Mesothelial cell of epicardium (in vitro differentiated cells): Measurements from ENCODE around the gene UGT1A1. TPM values are rescaled to one million over a fixed set of nuclear protein-coding genes. Genes with fewer than 3 reads are reported as not detected.
A peak's percentile ranks its signal among the peaks of the same experiment; 100 is the strongest.

Experiments
- DNase-seq, 2 experiments: peaks; one replicate each; pipeline ENCODE4 v3.0.0; 2021; ENCODE audit warnings: low spot score in 2 of 2; ENCODE audit not compliant: unreplicated experiment in 2 of 2
- H3K27ac Mint-ChIP-seq: 2 replicates; pipeline ENCODE4 v1.8.0; 2021; ENCODE audit warnings: mixed read lengths
- H3K27me3 Mint-ChIP-seq: 2 replicates; pipeline ENCODE4 v1.8.0; 2021; ENCODE audit warnings: low read depth, mixed read lengths
- H3K36me3 Mint-ChIP-seq: 2 replicates; pipeline ENCODE4 v1.8.0; 2021; ENCODE audit warnings: mixed read lengths
- H3K4me1 Mint-ChIP-seq: 2 replicates; pipeline ENCODE4 v1.8.0; 2021; ENCODE audit warnings: mixed read lengths
- H3K4me3 Mint-ChIP-seq: 2 replicates; pipeline ENCODE4 v1.8.0; 2021; ENCODE audit warnings: mild to moderate bottlenecking, moderate library complexity, mixed read lengths
- H3K9me3 Mint-ChIP-seq: 2 replicates; pipeline ENCODE4 v1.8.0; 2021; ENCODE audit warnings: mixed read lengths
- CTCF ChIP-seq: fragments of 200-600 bp; sonication (generic); IDR thresholded peaks from one replicate; pipeline ENCODE4 v1.5.0; 2021; ENCODE audit warnings: antibody characterized with exemption; ENCODE audit not compliant: unreplicated experiment
- total RNA-seq: library from RNA; stranded (reverse); gene quantifications from 3 replicates; pipeline ENCODE4 v1.2.1, GENCODE V29; 2021

The UGT1A1 gene
- total RNA-seq, 1 donor from 2014 or later, result not detected

- peak; percentile 7 to 30 for DNase-seq
- no peak for TF ChIP-seq CTCF
- peaks cover 31% of the 10 kb centered on the region for H3K27me3 Mint-ChIP-seq
- no peak overlapping the region for H3K27ac Mint-ChIP-seq
- H3K9me3 Mint-ChIP-seq, result peaks cover 15% of the 10 kb centered on the region
- H3K36me3 Mint-ChIP-seq, result peaks cover 3% of the 10 kb centered on the region
- H3K4me1 Mint-ChIP-seq, result peaks cover 10% of the 10 kb centered on the region
- H3K4me3 Mint-ChIP-seq, result no peak overlapping the region
Measured at GRCh38 chr2:233811732-233812131, 51.7 kb downstream of the UGT1A1 start.

DNA sequence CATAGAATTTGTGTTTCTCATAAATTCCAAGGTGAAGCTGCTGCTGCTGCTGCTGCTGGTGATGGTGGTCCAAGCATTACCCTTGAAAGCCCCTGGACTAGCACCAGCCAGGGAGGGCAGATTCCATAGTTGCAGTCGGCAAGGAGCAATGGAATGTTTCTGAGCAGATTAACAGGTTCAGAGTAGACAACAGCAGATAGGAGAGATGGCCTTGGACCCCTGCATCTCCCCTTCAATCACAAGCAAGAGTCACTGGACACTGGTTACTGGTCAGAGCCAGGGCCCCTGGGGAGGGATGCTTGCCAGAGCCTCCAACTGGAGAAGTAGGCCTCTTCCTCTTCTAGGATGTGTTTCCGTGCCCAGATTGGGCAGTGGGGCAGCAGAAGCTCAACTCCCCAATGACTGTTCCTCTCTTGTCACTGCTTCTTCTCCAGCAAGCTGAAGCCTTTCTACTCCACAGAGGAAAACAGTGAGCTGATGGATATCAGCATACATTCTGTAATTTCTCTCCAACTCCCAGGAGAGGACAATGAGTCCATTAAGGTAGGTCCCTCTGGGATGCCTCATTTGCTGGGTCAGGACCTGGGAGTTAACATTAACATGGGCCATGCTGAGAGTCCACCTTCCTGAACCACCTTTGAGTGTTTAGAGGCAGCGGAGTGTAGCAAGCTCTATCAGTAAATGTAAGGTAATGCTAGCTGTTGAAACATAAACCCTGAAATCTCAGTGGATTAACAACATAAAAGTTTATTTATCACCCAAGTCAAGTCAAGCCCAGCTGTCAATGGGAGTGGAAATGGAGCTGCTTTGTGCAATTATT lies 53.4 kb downstream of the UGT1A1 start:
- peaks cover 18% of the 10 kb centered on the region for H3K4me1 Mint-ChIP-seq
- peaks cover 15% of the 10 kb centered on the region for H3K9me3 Mint-ChIP-seq
- no peak overlapping the region for H3K4me3 Mint-ChIP-seq
- DNase-seq, result no peak
- peaks cover 3% of the 10 kb centered on the region for H3K36me3 Mint-ChIP-seq
- H3K27me3 Mint-ChIP-seq, result peaks cover 27% of the 10 kb centered on the region
- H3K27ac Mint-ChIP-seq, result no peak overlapping the region
- TF ChIP-seq CTCF, result no peak

DNA sequence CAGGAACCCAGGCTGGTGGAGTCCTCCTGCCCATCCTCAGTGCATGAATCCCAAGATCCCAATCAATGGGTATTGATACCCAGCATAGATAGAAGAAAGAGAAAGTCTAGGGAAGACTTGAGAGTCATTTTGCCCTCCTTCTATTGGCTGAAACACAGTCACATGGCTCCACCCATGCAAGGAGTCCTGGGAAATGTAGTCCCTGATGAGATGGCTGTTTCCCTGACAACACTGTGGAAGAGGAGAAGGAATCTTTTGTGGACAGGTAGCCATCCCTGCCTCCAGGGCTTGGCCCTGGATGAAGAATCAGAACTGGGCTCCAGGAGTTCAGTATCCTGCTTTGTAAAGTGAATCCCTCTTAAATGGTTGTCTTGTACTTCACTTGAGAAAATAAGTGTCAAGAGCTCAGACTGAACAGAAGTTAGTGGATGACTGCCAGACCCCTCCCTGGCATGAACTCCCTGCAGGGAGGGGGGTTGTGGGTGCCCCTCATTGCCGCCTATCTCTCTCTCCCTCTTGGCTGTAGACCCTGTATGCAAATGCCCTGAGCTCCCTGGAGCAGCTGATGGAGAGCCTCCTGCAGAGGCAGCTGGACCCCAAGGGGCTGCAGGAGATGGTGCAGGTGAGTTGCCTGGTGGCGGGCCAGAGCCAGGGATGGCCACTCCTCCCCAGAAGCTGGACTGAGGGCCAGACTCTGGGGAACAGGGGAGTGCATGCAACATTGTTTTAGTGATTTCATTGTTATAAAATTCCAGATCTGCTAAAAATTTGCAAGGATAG lies 54.2 kb downstream of the UGT1A1 start:
- no peak for TF ChIP-seq CTCF
- H3K4me3 Mint-ChIP-seq, result no peak overlapping the region
- no peak overlapping the region for H3K27ac Mint-ChIP-seq
- peaks cover 15% of the 10 kb centered on the region for H3K9me3 Mint-ChIP-seq
- peaks cover 18% of the 10 kb centered on the region for H3K4me1 Mint-ChIP-seq
- H3K27me3 Mint-ChIP-seq, result peaks cover 22% of the 10 kb centered on the region
- peaks cover 3% of the 10 kb centered on the region for H3K36me3 Mint-ChIP-seq
- peak in 1 of 2 experiments; percentile 8 for DNase-seq

GRCh38 chr2:233815861-233816260 lies 55.8 kb downstream of the UGT1A1 start:
- no peak for TF ChIP-seq CTCF
- no peak overlapping the region for H3K27ac Mint-ChIP-seq

DNA sequence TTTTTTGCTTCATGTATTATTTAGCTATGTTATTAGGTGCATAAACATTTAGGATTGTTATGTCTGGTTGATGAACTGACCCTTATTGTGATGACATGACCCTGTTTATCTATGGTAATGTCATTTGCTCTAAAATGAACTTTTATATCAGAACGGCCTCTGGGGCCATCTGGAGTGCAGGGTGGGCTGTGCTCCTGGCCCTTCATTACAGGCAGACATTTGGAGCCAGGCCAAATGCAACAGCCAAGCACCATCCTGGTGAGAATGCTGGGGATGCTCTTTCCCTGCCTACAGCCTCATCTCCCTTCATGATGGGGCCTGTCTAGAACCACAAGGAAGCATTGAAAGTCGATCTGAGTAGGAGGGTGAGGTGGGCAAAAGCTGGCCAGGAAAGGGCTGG lies 56.3 kb downstream of the UGT1A1 start:
- Mint-ChIP-seq H3K27ac (peak overlapping the region; percentile 83), H3K27me3 (peaks cover 16% of the 10 kb centered on the region), H3K4me1 (peaks cover 18% of the 10 kb centered on the region), H3K4me3 (no peak overlapping the region), H3K36me3 (peaks cover 3% of the 10 kb centered on the region), H3K9me3 (peaks cover 15% of the 10 kb centered on the region)
- no peak for TF ChIP-seq CTCF
- DNase-seq, result no peak

More at GRCh38 chr2:233815861-233816260, 55.8 kb downstream of the UGT1A1 start:
- Mint-ChIP-seq H3K36me3 (peaks cover 3% of the 10 kb centered on the region), H3K4me3 (no peak overlapping the region), H3K27me3 (peaks cover 20% of the 10 kb centered on the region), H3K9me3 (peaks cover 15% of the 10 kb centered on the region), H3K4me1 (peaks cover 18% of the 10 kb centered on the region)
- no peak for DNase-seq
